OCI-LY3 (cell line): ENCODE measurements around the gene ATRN.
A peak's percentile ranks its signal among the peaks of the same experiment; 100 is the strongest.

Experiments
- H2AFZ ChIP-seq: fragments of 200-600, 300-600 bp; shearing (Covaris generic); 2 replicates; pipeline ENCODE4 v1.6.0; 2014; ENCODE audit warnings: antibody characterized with exemption, low read depth, low read length
- H3K27ac ChIP-seq: fragments of 200-600, 300-600 bp; sonication (generic); 2 replicates; pipeline ENCODE4 v1.5.1; 2014; ENCODE audit warnings: mild to moderate bottlenecking, low read length, moderate library complexity, mixed read lengths
- H3K27me3 ChIP-seq: fragments of 200-600, 300-600 bp; sonication (generic); 2 replicates; pipeline ENCODE4 v1.6.1; 2014; ENCODE audit warnings: low read depth, low read length, mixed read lengths
- H3K36me3 ChIP-seq: fragments of 200-600, 300-600 bp; sonication (generic); replicated peaks from 2 replicates; pipeline ENCODE3; 2014; ENCODE audit warnings: low read depth, low read length, mixed read lengths
- H3K4me1 ChIP-seq: fragments of 300-600, 200-600 bp; sonication (generic); 2 replicates; pipeline ENCODE4 v1.6.1; 2014; ENCODE audit warnings: low read length, mixed read lengths
- H3K4me2 ChIP-seq: fragments of 200-600, 300-600 bp; sonication (generic); 2 replicates; pipeline ENCODE4 v1.6.1; 2014; ENCODE audit warnings: low read length, mixed read lengths
- H3K4me3 ChIP-seq: fragments of 300-600, 200-600 bp; sonication (generic); 2 replicates; pipeline ENCODE4 v1.5.1; 2014; ENCODE audit warnings: antibody characterized with exemption, mild to moderate bottlenecking, low read length, moderate library complexity
- H3K79me2 ChIP-seq: fragments of 300-600, 200-600 bp; shearing (Covaris generic); 2 replicates; pipeline ENCODE4 v1.6.1; 2014; ENCODE audit warnings: mild to moderate bottlenecking, low read length, mixed read lengths
- H3K9ac ChIP-seq: fragments of 300-600, 200-600 bp; shearing (Covaris generic); 2 replicates; pipeline ENCODE4 v1.6.0; 2014; ENCODE audit warnings: mild to moderate bottlenecking, low read length, moderate library complexity
- H3K9me3 ChIP-seq: fragments of 200-600, 300-600 bp; shearing (Covaris generic); 2 replicates; pipeline ENCODE4 v1.6.1; 2014; ENCODE audit warnings: low read length, mixed read lengths; ENCODE audit not compliant: insufficient read depth
- H4K20me1 ChIP-seq: fragments of 200-600, 300-600 bp; sonication (generic); 2 replicates; pipeline ENCODE4 v1.6.1; 2016; ENCODE audit warnings: low read length, mixed read lengths; ENCODE audit not compliant: insufficient read depth
- EZH2phosphoT487 ChIP-seq: fragments of 200-600 bp; shearing (Covaris generic); IDR thresholded peaks from 2 replicates; pipeline ENCODE4 v1.6.1; 2018; ENCODE audit warnings: antibody characterized with exemption, mixed run types, low read depth
- TF ChIP-seq, protein P1 (sequence below): fragments of 200-600, 300-600 bp; sonication (generic); IDR thresholded peaks from 2 replicates; pipeline ENCODE4 v1.5.1; 2014; ENCODE audit warnings: antibody characterized with exemption, low read length, low read depth

ATRN gene

DNA sequence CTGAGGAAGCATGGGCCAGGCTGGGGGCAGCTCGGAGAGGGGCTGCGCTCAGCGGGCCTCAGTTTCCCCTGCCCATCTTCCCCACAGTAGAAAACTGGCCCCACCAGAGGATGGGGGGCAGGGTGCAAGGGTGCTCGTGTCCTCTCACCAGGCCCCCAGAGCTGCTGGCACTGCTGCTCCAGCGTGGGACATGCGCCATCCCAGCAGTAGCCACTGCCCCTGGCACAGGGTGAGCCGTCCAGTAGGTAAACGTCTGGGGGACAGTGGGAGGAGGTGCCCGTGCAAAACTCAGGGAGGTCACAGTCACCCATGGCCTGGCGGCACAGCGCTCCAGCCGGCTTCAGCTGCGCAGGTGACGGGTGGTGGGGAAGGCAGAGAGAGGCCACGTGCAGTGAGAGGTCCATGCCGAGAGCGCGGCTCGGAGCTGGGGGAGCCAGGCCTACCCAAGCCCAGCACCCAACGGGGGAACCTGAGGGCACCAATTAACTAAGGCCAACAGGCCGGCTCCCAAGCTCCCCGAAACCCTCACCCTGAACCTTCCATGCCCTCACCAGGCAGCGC, 201.2 kb downstream of the ATRN start:
- H3K4me3 ChIP-seq = peak overlapping the region; percentile 57
- TF ChIP-seq, protein P1, sequence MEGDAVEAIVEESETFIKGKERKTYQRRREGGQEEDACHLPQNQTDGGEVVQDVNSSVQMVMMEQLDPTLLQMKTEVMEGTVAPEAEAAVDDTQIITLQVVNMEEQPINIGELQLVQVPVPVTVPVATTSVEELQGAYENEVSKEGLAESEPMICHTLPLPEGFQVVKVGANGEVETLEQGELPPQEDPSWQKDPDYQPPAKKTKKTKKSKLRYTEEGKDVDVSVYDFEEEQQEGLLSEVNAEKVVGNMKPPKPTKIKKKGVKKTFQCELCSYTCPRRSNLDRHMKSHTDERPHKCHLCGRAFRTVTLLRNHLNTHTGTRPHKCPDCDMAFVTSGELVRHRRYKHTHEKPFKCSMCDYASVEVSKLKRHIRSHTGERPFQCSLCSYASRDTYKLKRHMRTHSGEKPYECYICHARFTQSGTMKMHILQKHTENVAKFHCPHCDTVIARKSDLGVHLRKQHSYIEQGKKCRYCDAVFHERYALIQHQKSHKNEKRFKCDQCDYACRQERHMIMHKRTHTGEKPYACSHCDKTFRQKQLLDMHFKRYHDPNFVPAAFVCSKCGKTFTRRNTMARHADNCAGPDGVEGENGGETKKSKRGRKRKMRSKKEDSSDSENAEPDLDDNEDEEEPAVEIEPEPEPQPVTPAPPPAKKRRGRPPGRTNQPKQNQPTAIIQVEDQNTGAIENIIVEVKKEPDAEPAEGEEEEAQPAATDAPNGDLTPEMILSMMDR = no peak
- no peak for TF ChIP-seq EZH2phosphoT487
- no peak overlapping the region for H3K27ac ChIP-seq
- H2AFZ ChIP-seq = no peak overlapping the region
- no peaks in the 10 kb centered on the region for H3K9me3 ChIP-seq
- peak overlapping the region; percentile 41 for H3K4me2 ChIP-seq
- H3K27me3 ChIP-seq = peaks cover 19% of the 10 kb centered on the region
- H3K4me1 ChIP-seq = peaks cover 4% of the 10 kb centered on the region
- H4K20me1 ChIP-seq = no peaks in the 10 kb centered on the region
- H3K79me2 ChIP-seq = no peaks in the 10 kb centered on the region
- no peaks in the 10 kb centered on the region for H3K36me3 ChIP-seq
- H3K9ac ChIP-seq = no peak overlapping the region

DNA sequence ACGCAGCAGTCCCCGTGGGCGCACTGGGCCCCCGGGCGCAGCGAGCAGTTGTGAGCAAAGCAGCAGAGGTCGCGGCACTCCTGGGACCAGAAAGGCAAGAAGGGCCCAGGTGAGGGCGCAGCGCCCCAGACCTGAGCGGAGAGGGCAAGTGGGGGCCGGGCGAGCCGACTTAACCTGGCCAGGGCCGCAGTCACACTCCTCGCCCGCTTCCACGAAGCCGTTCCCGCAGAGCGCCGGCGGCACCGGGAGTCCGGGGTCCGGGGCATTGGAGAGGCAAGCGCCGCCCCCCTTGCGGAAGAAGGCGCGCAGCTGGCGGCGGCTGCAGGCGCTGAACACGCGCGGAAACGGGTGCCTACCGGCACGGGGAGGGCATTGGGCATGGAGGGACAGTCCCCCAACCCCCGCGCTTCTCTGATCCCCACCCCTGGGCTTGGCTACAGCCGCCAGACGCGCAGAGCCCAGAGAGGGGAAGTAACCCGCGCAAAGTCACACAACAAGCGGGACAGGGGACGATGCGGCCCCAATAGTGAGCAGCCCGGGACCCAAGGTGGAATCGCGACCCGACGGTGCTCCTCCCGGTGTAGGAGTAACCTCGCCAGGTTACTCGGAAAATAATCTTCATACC, 201.8 kb downstream of the ATRN start:
- H4K20me1 ChIP-seq = no peaks in the 10 kb centered on the region
- H3K9ac ChIP-seq = no peak overlapping the region; the same call in 1 of the 2 replicates
- H3K27ac ChIP-seq = no peak overlapping the region
- H2AFZ ChIP-seq = no peak overlapping the region; the same call in 1 of the 2 replicates
- no peaks in the 10 kb centered on the region for H3K9me3 ChIP-seq
- H3K27me3 ChIP-seq = peaks cover 20% of the 10 kb centered on the region
- peak overlapping the region; percentile 41 for H3K4me2 ChIP-seq
- TF ChIP-seq, protein P1 = 0 out of 2 replicates have a peak, but pooled peaks have one; percentile 8
- TF ChIP-seq EZH2phosphoT487 = no peak
- peaks cover 4% of the 10 kb centered on the region for H3K4me1 ChIP-seq
- H3K36me3 ChIP-seq = no peaks in the 10 kb centered on the region
- H3K79me2 ChIP-seq = no peaks in the 10 kb centered on the region
- H3K4me3 ChIP-seq = peak overlapping the region; percentile 57

DNA sequence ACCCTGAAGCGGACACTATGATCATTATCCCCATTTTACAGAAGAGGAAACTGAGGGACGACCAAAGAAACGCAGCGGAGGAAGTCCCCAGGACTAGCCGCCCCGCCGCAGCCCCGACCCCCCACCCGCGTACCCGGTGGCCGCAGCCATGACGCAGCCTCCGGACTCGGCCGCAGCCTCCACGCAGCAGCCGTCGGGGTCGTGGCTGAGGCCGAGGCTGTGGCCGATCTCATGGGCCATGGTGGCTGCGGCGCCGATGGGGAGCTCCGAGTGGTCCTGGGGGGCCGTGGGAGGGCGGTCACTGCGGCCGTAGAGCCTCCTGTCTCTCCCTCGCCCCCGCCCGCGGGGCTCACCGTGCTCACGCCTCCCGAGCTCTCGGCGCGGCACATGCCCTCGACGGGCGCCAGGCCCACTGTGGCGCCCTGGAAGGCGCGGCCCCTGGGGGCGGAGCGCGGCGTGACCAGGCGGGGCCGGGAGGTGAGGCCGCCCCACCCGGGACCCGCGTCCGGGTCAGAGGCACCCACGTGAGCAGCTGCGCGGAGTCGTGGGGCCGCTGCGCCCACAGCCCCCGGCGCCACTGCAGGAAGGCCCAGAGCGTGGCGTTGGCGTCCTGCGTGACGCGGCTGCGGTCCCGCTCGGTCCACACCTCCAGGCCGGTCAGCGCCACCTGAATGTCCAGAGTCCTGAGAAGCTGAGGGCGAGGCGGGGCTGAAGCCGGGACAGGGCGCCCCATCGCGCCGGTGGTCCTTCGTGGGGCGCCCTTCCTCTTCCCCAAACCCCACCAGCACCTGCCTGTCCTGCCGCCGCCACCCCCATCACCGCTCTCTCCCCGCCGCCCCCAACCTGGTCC, 202.6 kb downstream of the ATRN start:
- H3K9me3 ChIP-seq = no peaks in the 10 kb centered on the region
- TF ChIP-seq, protein P1 = no peak
- TF ChIP-seq EZH2phosphoT487 = no peak
- H3K4me1 ChIP-seq = peaks cover 4% of the 10 kb centered on the region
- H3K9ac ChIP-seq = no peak overlapping the region
- H3K27me3 ChIP-seq = peaks cover 24% of the 10 kb centered on the region
- peak overlapping the region; percentile 41 for H3K4me2 ChIP-seq
- no peaks in the 10 kb centered on the region for H4K20me1 ChIP-seq
- no peak overlapping the region for H3K27ac ChIP-seq
- peak overlapping the region; percentile 57 for H3K4me3 ChIP-seq
- H3K79me2 ChIP-seq = no peaks in the 10 kb centered on the region
- no peak overlapping the region for H2AFZ ChIP-seq
- H3K36me3 ChIP-seq = no peaks in the 10 kb centered on the region

DNA sequence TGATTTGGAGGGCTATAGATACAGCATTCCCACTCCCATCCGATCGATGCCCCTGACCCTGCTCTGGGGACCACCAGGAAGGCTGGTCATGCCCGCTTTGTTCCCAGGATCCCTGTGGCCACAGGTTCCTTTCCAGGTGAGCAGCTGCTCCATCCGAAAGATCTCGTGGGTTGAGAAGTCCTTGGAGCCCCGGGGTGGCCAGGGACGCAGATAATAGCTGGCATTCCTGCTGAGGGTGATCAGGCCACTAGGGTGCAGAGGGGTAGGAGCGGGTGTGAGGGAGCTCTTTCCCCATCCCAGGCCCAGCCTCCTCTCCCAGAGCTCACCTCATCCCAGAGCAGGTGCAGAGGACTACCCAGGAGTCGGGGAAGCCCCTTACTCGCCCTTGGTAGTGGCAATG, 203.6 kb downstream of the ATRN start:
- Histone ChIP-seq H3K27me3 (peaks cover 24% of the 10 kb centered on the region), H3K79me2 (no peaks in the 10 kb centered on the region), H3K9me3 (no peaks in the 10 kb centered on the region), H2AFZ (no peak overlapping the region), H3K4me1 (peaks cover 4% of the 10 kb centered on the region), H3K27ac (no peak overlapping the region), H3K9ac (no peak overlapping the region), H3K4me2 (no peak overlapping the region), H3K4me3 (no peak overlapping the region), H4K20me1 (no peaks in the 10 kb centered on the region), H3K36me3 (no peaks in the 10 kb centered on the region)
- no peak for TF ChIP-seq EZH2phosphoT487
- TF ChIP-seq, protein P1 = no peak
